Erythroblast (primary cell): ENCODE measurements around the gene MRGPRX2.

Source experiments
- DNase-seq, 2 experiments: peaks; one replicate each; lab custom pipeline; 2025; lab: John Stamatoyannopoulos, UW
- GATA1 ChIP-seq: IDR thresholded peaks from 2 replicates; pipeline ENCODE4 v1.6.1; 2011; ENCODE audit warnings: low read depth, mild to moderate bottlenecking, control low read depth, low read length, moderate library complexity
- POLR2A ChIP-seq: IDR thresholded peaks from 2 replicates; pipeline ENCODE4 v1.6.1; 2011; ENCODE audit warnings: mild to moderate bottlenecking, low read length

The MRGPRX2 gene

DNA sequence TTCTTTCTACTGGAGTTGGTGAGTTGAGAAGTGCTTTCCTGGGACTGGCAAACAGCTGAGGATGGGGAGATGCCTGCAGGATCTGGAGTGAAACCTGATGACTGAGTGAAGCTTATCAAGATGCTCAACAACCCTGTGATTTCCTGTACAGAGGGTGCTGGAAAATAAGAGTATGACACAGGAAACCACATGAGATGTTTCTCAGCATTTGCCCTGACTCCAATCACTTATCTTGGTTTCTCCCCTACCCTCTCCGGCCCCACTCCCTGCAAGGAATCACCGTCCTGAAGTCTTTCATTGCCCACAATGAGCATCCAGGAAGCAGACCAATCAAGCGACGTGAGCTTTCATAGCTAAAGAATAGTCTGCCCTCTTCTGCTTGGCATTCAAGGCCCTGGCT lies at the start of gene MRGPRX2:
TSS of gene MRGPRX2 (minus strand) at position 89 of the 400 bp plus-strand sequence. CDS start 4,315 bp downstream, outside the sequence.
- TF ChIP-seq POLR2A (no peak), GATA1 (no peak)
- DNase-seq = no peak

DNA sequence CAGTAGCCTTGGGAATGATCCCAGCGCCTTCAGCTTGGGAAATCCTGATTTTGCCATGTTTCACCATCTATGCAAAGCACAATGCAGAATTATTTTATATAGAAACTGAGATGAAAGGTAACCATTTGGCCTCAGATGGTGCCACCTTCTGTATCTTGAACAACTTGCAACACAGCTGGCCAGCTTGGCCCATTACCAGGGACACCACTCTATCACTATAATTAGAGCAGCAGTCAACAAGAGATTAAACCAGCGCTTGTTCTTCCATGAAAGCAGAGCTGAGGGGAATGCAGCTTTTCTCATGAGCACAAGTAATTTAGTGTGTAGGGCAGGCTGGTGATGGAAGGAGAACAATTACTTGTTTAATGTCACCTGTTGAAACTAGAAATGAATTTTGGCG lies 49.8 kb upstream of the MRGPRX2 start:
- DNase-seq = no peak
- TF ChIP-seq POLR2A (no peak), GATA1 (no peak)

DNA sequence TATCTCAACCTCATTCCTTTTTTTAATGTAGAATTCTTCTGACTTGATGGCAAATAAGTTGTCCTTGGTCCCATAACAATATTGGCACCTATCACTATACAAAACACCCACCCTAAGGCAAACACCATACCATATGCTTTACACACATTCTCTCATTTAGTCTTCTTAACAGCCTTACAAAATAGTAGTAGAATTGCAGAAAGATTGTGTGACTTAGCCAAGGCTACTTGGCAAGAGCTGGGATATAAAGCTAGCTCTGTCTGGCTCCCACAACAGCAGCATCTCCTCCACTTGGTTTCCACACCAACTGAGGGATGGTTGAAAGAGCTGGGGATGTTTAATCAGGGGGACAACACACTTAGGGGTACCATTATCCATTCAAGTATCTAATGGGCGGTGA lies 46.6 kb upstream of the MRGPRX2 start:
- TF ChIP-seq GATA1 (no peak), POLR2A (no peak)
- DNase-seq = no peak

DNA sequence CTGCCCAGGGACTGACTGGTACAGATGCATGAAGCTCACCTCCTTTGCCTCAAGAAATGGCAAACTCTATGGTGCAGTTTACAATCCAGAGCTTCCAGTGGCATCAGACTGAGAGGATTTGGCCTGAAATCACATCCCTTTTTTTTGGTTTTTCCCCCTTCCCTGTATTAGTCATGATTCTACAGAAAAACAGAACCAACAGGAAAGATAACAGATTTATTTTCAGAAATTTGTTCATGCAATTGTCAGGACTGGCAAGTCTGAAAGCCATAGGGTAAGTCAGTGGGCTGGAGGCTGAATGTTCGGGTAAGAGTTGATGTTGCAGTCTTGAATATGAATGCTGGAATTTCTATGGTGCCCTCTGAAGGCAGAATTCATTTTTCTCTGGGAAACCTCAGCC lies 44.5 kb upstream of the MRGPRX2 start:
- DNase-seq = no peak
- TF ChIP-seq POLR2A (no peak), GATA1 (no peak)

DNA sequence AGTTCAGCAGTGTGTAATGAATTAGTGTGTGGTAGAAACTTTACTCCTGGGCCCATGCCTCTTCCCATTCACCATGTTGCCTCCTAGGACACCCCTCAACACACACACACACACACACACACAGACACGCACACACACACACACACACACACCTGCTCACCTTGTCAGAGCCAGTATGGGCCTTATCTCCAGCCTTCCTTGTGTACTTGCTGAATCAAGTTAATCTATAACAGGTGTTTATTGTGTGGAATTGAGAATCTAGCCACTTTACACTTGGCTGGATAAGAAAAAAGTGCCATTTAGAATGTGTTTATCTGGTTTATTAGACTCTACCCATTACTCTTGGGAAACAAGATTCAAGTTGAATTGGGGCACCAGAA lies 42.0 kb upstream of the MRGPRX2 start:
- no peak for DNase-seq
- TF ChIP-seq POLR2A (no peak), GATA1 (no peak)

DNA sequence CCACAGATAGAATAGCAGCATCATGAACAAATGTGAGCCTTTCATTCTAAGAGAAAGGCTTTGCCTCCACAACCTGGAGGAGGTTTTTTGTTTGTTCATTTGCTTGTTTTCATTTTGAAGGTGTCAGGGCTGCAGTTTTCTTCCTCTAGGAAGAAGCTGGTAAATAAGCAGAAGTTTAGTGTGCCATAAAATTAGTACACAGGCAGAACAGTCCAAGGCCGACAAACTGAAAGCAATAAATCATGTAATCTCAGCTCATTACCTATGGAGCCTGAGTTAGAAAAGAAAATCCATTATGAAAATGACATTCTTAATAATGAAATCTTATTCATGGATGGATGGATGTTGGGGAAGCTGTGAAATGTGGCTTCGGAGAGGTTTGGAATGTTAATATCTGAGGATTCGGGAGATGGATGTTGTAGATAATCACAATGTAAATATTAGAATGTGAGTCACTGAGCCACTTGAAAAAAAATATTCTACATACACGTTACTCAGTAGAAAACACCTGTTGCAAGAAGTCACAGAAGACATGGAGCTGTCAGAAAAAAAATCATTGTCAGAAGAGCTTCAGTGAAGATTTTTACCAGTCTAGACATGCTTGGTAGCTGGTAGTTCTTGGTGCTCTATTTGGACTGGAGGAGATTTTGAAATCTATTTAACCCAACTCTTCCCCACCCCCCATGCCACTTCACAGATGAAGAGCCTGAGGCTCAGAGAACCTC lies 41.4 kb upstream of the MRGPRX2 start:
- DNase-seq = no peak
- TF ChIP-seq GATA1 = no peak
- no peak for TF ChIP-seq POLR2A

- TF ChIP-seq GATA1 (no peak), POLR2A (no peak)
Measured at GRCh38 chr11:19100885-19101284, 40.4 kb upstream of the MRGPRX2 start.

GRCh38 chr11:19099093-19099492 lies 38.6 kb upstream of the MRGPRX2 start:
- no peak for DNase-seq
- TF ChIP-seq GATA1 (no peak), POLR2A (no peak)

More at GRCh38 chr11:19100885-19101284, 40.4 kb upstream of the MRGPRX2 start:
- DNase-seq = no peak

DNA sequence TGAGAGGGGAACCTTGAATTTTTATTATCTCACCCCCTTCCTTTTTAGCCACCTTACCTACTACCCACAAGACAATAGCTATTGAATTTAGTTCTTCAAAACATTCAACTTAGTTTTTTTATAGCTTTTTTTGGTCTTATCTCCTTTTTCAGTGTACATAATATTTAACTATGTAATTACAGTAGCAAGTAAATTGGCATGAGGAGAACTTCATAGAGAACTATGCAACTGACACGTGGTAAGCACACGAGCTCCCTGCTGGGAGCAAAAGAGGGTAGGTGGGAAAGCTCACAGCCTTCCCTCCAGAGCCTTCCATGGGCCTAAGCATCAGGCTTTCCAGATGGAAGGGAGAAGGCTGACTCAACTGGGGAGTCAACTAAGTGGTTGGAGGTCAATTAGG lies 34.3 kb upstream of the MRGPRX2 start:
- TF ChIP-seq GATA1 (no peak), POLR2A (no peak)
- no peak for DNase-seq

- no peak for TF ChIP-seq GATA1
- no peak for TF ChIP-seq POLR2A
- no peak for DNase-seq
Measured at GRCh38 chr11:19093976-19094375, 33.5 kb upstream of the MRGPRX2 start.

DNA sequence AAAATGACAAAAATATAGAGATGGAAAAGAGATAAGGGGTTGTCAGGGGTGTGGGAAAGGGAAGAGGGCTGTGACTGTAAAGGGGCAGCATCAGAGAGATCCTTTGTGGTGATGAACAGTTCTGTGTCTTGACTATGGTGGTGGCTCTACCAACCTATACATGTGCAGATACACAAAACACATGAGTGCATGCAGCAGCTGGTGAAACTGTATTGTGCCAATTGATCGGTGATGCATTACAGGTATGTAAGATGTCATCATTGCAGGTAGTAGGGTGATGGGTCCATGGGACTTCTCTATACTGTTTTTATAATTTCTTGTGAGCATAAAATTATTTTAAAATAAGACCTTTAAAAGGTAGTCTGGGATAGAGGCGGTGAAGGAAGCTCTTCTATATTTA lies 32.3 kb upstream of the MRGPRX2 start:
- DNase-seq = no peak
- no peak for TF ChIP-seq GATA1
- no peak for TF ChIP-seq POLR2A

DNA sequence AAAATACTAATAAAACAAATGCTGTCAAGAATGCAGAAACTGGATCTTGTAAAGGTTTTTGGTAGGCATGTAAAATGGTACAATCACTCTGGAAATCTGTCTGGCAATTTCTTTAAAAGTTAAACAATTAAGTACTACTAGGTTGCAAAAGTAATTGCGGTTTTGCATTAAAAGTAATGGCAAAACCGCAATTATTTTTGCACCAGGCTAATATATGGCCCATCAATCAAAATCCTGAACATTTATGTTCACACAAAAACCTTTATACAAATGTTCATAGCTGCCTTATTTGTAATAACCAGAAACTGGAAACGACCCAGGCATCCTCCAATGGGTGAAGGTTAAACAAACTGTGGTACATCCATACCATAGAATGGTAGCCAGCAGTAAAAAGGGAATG lies 31.8 kb upstream of the MRGPRX2 start:
- TF ChIP-seq GATA1 (no peak), POLR2A (no peak)
- DNase-seq = no peak

GRCh38 chr11:19091366-19091765 lies 30.8 kb upstream of the MRGPRX2 start:
- DNase-seq = no peak

GRCh38 chr11:19089421-19089820 lies 28.9 kb upstream of the MRGPRX2 start:
- DNase-seq = no peak
- TF ChIP-seq GATA1 (no peak), POLR2A (no peak)

More at GRCh38 chr11:19091366-19091765, 30.8 kb upstream of the MRGPRX2 start:
- TF ChIP-seq POLR2A (no peak), GATA1 (no peak)

DNA sequence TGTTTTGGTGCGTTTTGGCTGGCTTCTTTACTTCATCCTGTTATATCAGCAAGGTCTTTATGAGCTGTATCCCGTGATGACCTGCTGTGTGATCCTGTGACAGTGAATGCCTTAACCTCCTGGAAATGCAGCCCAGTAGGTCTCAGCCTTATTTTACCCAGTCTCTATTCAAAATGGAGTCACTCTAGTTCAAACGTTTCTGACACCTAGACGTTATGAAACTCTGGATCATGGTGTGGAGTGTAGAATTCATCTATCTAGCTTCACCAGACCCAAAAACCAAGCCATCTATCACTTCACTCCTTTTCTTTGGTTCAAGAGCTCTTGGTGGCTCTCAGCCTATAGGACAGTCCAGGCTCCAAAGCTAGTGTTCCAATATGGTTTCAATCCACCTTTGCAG lies 28.3 kb upstream of the MRGPRX2 start:
- DNase-seq = no peak
- TF ChIP-seq GATA1 = no peak
- no peak for TF ChIP-seq POLR2A
